Loucy (cell line): Measurements from ENCODE around the gene ITGA11.

Experiments
- H2AFZ ChIP-seq: fragments of 200-600 bp; sonication (generic); 2 replicates; pipeline ENCODE4 v1.6.0; 2016; ENCODE audit warnings: antibody characterized with exemption, mild to moderate bottlenecking, low read length, moderate library complexity
- H3F3A ChIP-seq: fragments of 200-600 bp; 2 replicates; pipeline ENCODE4 v1.6.0; 2016; ENCODE audit warnings: antibody characterized with exemption, low read depth, mild to moderate bottlenecking
- H3K27me3 ChIP-seq: fragments of 200-600 bp; sonication (generic); 2 replicates; pipeline ENCODE4 v1.6.1; 2014; ENCODE audit warnings: low read length, mild to moderate bottlenecking; ENCODE audit not compliant: insufficient read depth, poor library complexity, severe bottlenecking
- H3K36me3 ChIP-seq: fragments of 200-600 bp; sonication (generic); 2 replicates; pipeline ENCODE4 v1.6.1; 2016; ENCODE audit warnings: low read length; ENCODE audit not compliant: insufficient read depth
- H3K4me1 ChIP-seq: fragments of 200-600 bp; sonication (generic); 2 replicates; pipeline ENCODE4 v1.5.1; 2014; ENCODE audit warnings: low read length, mild to moderate bottlenecking; ENCODE audit not compliant: insufficient read depth, poor library complexity, severe bottlenecking
- H3K4me2 ChIP-seq: fragments of 200-600 bp; sonication (generic); 2 replicates; pipeline ENCODE4 v1.6.0; 2014; ENCODE audit warnings: antibody characterized with exemption, low read length, low read depth, mild to moderate bottlenecking; ENCODE audit not compliant: poor library complexity, severe bottlenecking
- H3K4me3 ChIP-seq: fragments of 200-600 bp; sonication (generic); 2 replicates; pipeline ENCODE4 v1.5.1; 2014; ENCODE audit warnings: low read length, mild to moderate bottlenecking, mixed read lengths; ENCODE audit not compliant: poor library complexity, severe bottlenecking
- H3K79me2 ChIP-seq: fragments of 200-600 bp; sonication (generic); 2 replicates; pipeline ENCODE4 v1.6.1; 2014; ENCODE audit warnings: low read length; ENCODE audit not compliant: insufficient read depth
- H3K9ac ChIP-seq: fragments of 200-600 bp; sonication (generic); 2 replicates; pipeline ENCODE4 v1.6.0; 2014; ENCODE audit warnings: mild to moderate bottlenecking, low read depth, low read length, moderate library complexity; ENCODE audit not compliant: poor library complexity, severe bottlenecking
- H3K9me2 ChIP-seq: fragments of 200-600 bp; sonication (generic); replicated peaks from 2 replicates; pipeline ENCODE4 v1.6.1; 2016; ENCODE audit warnings: low read depth, low read length, mixed read lengths
- H3K9me3 ChIP-seq: fragments of 200-600 bp; sonication (generic); 2 replicates; pipeline ENCODE4 v1.6.1; 2014; ENCODE audit warnings: mild to moderate bottlenecking, antibody characterized with exemption, low read length, low read depth; ENCODE audit not compliant: insufficient read depth
- H4K20me1 ChIP-seq: fragments of 200-600 bp; sonication (generic); 2 replicates; pipeline ENCODE4 v1.6.0; 2014; ENCODE audit warnings: antibody characterized with exemption, low read length, mild to moderate bottlenecking; ENCODE audit not compliant: insufficient read depth, poor library complexity, severe bottlenecking
- CTCF ChIP-seq: fragments of 200-600 bp; sonication (generic); conservative IDR thresholded peaks from 2 replicates; pipeline ENCODE4 v1.5.1; 2014; ENCODE audit warnings: mild to moderate bottlenecking, antibody characterized with exemption, low read length
- EZH2phosphoT487 ChIP-seq: fragments of 200-600 bp; IDR thresholded peaks from 2 replicates; pipeline ENCODE4 v1.6.1; 2018; ENCODE audit warnings: antibody characterized with exemption, mild to moderate bottlenecking, moderate library complexity, borderline replicate concordance

ITGA11 gene

GRCh38 chr15:68433551-68433950 is 1.6 kb upstream of the ITGA11 start:
- H3K9me3 ChIP-seq, result no peaks in the 10 kb centered on the region
- H2AFZ ChIP-seq, result no peak overlapping the region
- H3K36me3 ChIP-seq, result no peaks in the 10 kb centered on the region
- H3K79me2 ChIP-seq, result no peaks in the 10 kb centered on the region
- no peak for TF ChIP-seq EZH2phosphoT487
- peaks cover 5% of the 10 kb centered on the region for H3K27me3 ChIP-seq
- H4K20me1 ChIP-seq, result no peaks in the 10 kb centered on the region
- no peaks in the 10 kb centered on the region for H3K9me2 ChIP-seq
- H3K9ac ChIP-seq, result no peak overlapping the region
- no peak overlapping the region for H3K4me2 ChIP-seq
- no peak overlapping the region for H3K4me3 ChIP-seq
- H3F3A ChIP-seq, result no peaks in the 10 kb centered on the region
- no peaks in the 10 kb centered on the region for H3K4me1 ChIP-seq

GRCh38 chr15:68432441-68433064 is 590 bp upstream of the ITGA11 start:
- Histone ChIP-seq H3K4me3 (no peak overlapping the region), H3K4me2 (no peak overlapping the region), H3K36me3 (no peaks in the 10 kb centered on the region), H3K27me3 (peaks cover 5% of the 10 kb centered on the region), H3K9ac (no peak overlapping the region), H3K4me1 (no peaks in the 10 kb centered on the region), H3K9me3 (no peaks in the 10 kb centered on the region), H3F3A (no peaks in the 10 kb centered on the region), H2AFZ (no peak overlapping the region), H3K79me2 (no peaks in the 10 kb centered on the region), H4K20me1 (no peaks in the 10 kb centered on the region), H3K9me2 (no peaks in the 10 kb centered on the region)
- TF ChIP-seq CTCF, result no peak
- TF ChIP-seq EZH2phosphoT487, result no peak

GRCh38 chr15:68431037-68431791 is 749 bp downstream of the ITGA11 start:
- no peaks in the 10 kb centered on the region for H3K9me2 ChIP-seq
- H3F3A ChIP-seq, result no peaks in the 10 kb centered on the region
- no peak overlapping the region for H3K4me3 ChIP-seq
- no peaks in the 10 kb centered on the region for H3K4me1 ChIP-seq
- H4K20me1 ChIP-seq, result no peaks in the 10 kb centered on the region
- TF ChIP-seq CTCF, result no peak
- no peak for TF ChIP-seq EZH2phosphoT487
- peaks cover 5% of the 10 kb centered on the region for H3K27me3 ChIP-seq
- no peak overlapping the region for H2AFZ ChIP-seq
- H3K9me3 ChIP-seq, result no peaks in the 10 kb centered on the region
- H3K36me3 ChIP-seq, result no peaks in the 10 kb centered on the region
- H3K4me2 ChIP-seq, result no peak overlapping the region
- no peak overlapping the region for H3K9ac ChIP-seq
- H3K79me2 ChIP-seq, result no peaks in the 10 kb centered on the region
